SHP77 treated with DMSO at 0.1 percent for 48 hours (cell line): Measurements from ENCODE around the gene GRIK4.

Source experiments
- DNase-seq: peaks from one replicate; lab custom pipeline; 2025; lab: John Stamatoyannopoulos, UW

GRIK4 gene

DNA sequence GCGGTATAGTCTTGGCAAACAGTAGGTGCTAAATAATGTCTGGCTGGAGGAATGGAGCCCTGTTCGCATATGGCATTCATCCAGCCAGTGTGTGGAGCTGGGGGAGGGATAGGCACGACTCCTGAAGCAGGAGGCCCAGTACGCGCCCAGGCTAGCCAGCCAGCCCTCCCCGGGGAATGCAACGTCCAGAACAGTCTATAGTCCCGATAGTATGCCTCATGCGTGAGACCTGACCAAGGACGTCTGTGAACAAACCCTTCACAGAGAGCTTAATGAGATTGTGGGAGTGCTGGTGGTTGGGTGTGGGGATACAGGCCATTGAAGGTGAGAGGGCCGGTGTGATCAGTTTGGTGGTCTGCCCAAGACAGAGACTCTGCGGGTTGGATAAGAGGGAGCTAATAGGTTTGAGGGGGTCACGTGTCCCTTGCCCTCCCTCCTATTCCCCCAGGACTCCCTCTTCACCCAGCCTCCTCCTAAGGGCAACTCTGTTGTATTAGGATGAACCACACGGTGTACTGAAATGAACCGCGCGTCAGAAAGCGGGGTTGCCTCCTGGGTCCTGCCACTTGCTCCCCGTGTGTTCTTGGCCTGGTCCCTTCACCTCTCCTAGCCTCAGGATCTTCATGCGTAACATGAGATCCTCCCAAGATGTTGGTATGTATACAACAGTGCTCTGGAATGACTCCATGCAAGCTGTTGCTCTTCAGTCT, 987 bp upstream of the GRIK4 start:
- no peak for DNase-seq

- DNase-seq = no peak
These were observed 531 bp downstream of the GRIK4 start for GRCh38 chr11:120511820-120512738.

DNA sequence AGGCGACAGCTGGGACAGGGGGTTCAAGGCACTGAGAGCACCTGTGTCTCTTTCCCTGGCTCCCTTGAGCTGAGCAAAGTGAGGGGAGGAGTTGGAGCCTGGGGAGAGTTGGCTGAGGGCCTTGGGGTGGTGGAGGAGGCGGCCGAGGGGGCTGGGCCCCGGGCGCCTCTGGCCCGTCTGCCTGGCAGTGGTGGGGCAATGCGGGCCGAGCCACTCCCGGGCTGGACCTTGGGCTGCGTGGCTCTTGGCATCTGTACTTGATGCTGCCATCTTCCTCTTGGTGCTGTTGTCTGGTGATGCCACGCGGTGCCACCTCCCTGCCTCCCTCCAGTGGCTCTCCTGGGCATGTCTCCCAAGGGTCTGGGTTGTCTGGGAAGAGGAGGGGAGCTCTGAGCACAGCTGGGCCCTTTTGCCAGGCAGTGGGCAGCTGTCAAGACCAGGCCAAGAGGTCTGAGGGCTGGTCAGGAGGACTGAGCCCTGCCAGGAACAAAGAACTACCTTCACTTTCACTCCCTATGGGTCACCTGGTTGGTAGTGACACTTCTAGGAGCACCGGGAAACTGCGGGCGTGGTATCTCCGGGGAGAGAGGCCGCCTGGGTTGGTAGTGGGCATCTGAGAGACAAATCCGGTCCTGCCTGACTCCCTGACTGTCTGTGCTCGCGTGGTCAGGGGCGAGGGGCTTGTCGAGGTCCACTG, 1.3 kb downstream of the GRIK4 start:
- DNase-seq = no peak

GRCh38 chr11:120513436-120514315, 2.1 kb downstream of the GRIK4 start:
- DNase-seq = no peak

- no peak for DNase-seq
These were observed 3.1 kb downstream of the GRIK4 start for GRCh38 chr11:120514541-120515121.

DNA sequence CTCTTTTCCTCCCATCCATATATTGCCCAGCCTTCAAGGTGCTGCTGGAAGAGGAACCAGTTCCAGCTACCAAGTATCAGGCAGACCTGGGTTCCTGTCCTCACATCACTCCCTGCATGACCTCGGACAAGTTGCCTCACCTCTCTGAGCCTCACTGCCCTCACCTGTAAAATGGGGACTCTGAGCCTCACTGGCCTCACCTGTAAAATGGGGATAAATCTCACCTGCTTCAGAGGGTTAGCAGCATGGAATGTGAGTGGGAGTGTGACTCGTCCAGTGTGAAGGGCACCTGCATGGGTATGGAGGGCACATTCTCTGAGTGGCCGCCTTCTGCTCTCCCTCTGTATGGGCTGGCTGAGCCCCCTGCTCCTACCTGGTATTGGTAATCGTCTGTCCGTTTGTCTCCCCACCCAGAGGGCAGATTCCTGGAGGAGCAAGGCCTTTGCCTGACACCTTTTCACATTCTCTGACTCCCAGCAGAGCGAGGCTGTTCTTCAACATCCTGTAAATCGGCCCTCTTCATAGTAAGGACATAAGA, 3.7 kb downstream of the GRIK4 start:
- no peak for DNase-seq

DNA sequence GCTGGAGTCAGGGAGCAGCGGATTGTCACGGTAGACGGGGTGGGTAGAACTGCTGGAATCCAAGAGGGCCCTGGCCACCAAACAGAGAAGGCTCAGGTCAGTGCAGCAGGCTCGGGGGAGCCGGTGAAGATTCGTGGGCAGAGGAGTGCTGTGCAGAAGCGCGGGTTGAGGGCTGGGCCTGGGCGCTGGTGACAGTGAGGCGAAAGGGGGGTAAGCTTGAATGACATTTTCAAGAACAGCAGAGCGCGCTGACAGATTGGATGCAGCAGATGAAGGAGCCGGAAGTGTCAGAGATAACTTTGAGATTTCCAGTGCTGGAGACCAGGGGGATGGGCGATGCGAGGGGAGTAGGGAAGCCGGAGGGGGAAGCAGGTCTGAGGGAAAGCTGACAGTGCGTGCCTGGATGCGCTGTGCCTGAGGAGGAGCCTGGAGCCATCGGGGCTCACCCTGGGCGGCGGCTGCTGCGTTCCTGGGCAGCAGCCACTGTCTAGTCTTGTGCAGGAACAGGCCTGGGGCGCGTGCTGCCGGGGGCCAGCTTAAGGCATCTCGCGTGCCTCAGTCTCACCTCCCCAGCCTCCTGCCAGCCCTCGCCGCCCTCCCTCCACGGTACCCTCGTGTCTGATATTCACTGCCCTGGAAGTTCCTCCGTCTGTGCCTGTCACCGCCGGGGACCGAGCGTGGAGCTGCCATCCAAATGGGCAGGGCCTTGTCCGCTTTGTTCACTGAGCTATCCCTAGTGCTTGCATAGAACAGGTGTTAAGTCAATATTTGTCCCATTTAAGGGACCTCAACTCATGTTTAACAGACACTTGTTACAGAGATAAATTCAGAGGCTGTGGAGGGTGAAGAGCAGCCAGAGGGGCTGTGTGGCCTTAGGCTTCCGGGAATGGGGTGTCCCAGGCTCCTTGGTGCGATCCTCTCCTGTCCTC, 5.2 kb downstream of the GRIK4 start:
- DNase-seq = no peak

GRCh38 chr11:120517390-120517761, 5.8 kb downstream of the GRIK4 start:
- DNase-seq = peak; percentile 16

GRCh38 chr11:120517801-120518291, 6.3 kb downstream of the GRIK4 start:
- no peak for DNase-seq

- no peak for DNase-seq
These were observed 6.8 kb downstream of the GRIK4 start for GRCh38 chr11:120518356-120518755.

DNA sequence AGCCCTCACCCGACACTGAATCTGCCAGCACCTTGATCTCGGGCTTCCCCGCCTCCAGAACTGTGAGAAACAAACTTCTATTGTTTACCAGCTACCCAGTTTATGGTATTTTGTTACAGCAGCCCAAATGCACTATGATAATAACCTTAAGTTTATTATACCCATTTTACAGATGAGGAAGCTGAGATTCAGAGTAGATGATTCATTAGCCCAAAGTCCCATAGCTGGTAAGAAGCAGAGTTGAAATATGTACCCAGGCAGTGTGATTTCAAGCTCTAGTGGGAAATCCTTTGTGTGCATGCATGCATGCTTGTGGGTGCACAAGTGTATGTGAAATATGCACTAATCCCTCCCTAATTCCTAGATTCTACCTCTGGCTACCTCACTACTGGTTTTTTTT, 7.9 kb downstream of the GRIK4 start:
- DNase-seq = no peak

GRCh38 chr11:120520091-120520822, 8.7 kb downstream of the GRIK4 start:
- DNase-seq = no peak

DNA sequence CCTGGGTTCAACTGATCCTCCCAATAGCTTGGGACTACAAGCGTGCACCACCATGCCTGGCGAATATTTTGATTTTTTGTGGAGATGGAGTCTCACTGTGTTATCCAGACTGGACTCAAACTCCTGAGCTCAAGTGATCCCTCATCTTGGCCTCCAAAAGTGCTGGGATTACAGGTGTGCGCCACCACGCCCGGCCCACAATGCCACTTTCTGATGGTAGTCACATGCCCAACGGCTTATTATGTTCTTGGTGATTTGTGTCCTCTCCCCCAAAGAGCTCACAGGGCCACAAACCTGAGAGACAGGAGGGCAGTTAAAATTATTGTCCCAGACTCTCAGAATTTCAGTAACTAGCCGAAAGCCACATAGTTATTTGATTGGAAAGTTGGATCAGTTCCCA, 9.6 kb downstream of the GRIK4 start:
- no peak for DNase-seq

DNA sequence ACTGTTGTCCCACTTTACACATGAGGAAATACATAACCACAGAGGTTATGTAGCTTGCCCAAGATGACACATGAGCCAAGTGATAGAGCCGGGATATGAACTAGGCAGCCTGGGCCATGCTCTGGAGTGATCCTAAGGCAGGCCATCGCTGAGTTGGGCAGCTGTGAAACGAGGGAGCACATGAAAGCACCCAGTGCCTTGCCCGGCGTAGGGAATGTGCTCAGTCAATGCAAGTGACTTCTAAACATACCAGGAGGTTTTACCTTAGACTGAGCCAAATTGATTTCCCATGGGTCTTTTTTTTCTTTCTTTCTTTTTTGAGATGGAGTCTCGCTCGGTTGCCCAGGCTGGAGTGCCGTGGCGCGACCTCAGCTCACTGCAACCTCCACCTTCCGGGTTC, 10.5 kb downstream of the GRIK4 start:
- DNase-seq = no peak

DNA sequence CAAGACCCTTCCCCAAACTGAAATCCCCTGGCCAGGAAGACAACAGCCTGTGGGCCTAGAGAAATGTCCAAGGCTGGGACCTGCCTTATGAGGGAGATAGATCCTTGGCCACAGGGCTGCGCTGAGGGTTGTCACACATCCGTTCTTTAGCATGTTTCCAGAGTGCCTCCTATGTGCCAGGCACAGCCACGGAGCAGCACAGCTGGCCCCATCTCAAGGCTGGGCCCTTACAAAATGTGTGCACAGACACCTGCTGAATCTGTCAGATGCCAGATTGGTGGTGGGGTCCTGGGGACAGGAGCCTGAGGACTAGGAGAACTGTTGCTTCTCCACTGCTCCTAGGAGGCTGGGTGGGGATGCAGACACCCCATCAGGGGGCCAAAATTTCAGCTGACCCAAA, 11.2 kb downstream of the GRIK4 start:
- peak; percentile 30 for DNase-seq

DNA sequence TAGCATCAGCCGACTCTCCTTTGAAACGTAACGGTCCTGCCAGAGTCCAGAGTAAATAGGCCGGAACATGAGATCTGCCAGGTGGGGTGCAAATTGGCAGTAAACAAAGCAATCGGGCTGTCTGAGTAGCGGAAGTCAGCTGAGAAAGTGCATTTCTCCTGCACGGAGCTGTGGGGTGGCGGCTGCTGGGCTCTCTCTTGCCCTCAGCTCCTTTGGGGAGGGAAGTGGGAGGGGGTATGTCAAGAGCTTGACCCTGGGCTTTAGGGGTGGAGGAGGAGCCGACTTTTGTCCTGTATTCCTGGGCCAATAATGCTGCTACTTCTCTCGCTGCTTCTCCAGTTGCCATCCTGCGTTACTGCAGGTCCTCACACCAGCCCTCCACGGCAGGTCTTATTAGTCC, 11.6 kb downstream of the GRIK4 start:
- peak; percentile 52 for DNase-seq

DNA sequence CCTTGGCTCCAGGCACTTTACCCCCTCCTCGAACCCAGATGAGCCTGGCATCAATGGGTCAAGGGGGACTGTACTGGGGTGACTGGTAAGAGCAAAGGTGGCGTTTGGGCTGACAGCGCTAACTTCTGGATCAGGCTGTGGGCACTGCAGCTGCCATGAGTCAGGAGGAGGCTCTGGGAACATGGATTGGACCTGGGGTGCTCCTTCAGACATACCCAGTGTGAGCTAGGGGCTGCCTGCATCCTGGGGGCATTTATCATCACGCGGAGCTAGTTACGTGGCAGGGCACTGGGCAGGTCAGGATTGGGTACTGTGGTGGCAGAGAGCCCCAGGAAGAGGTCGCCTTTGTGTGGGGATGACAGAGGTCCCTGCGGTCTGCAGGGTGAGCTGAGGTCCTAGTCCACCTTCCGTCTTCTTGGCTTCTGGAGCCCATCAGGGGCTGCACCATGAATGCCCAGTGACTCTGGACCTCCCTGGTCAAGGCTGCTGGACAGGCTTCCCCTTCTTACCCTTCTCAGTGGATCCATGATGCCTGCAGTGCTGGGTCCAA, 13.1 kb downstream of the GRIK4 start:
- DNase-seq = no peak

DNA sequence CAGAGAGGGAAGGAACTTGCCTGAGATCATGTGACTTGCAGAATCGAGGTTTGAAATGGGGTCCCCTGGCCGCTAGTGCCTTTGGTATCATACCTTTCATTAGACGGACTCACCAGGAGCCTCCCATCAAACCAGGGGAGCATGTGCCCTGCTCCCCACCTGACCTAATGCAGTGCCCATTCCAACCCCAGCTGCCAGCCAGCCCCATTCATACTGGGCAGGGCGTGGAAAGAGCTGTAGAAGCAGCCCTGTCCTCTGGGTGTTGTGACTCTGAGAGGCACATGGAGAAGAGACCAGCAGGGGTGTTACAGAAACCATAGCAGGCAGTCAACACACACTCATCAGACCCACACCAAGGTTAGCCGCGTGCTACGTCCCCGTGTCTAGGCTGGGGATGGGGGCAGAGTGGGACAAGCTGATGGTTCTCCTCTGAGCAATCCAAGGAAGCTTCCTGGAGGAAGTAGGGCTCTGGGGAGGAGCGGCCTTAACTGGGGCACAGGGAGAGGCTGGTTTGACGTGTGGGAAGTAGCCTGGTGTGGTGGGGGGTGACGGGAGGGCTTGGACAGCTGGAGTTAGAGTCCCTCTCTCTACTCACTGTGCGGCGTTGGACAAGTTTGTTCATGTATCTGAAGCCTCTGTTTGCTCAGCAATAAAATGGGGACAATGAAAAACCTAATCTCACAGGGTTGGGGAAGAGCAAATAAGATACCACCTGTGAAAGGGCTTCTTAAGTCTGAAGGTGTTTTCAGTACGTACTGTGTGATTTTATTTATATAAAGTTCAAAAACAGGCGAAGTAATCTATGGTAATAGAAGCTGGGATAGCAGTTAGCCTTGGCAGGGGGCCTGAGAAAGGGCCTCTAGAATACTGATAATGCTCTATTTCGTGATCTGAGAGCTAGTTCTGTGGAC, 14.0 kb downstream of the GRIK4 start:
- DNase-seq = peak; percentile 56
